Upper lobe of left lung (tissue), 6 donors: ENCODE results near the gene MROH7. TPM values are rescaled to one million over a fixed set of nuclear protein-coding genes. Genes with fewer than 3 reads are reported as not detected.

ENCODE experiments used
- ATAC-seq, 2 donors: fragments of 200-7000 bp; cut with Tn5 transposase; one replicate each; pipeline ENCODE4 v1.9.1; 2022; ENCODE audit warnings: mild to moderate bottlenecking in 2 of 2, moderate library complexity in 2 of 2; ENCODE audit not compliant: low FRiP score in 2 of 2
- DNase-seq, 2 donors: peaks; one replicate each; pipeline ENCODE4 v3.0.0-alpha.2; 2019 to 2020
- H3K27ac ChIP-seq, 4 donors: fragments of 200-600 bp; sonication (generic); one replicate each; pipeline ENCODE4 v1.5.1; 2016 to 2019
- H3K27me3 ChIP-seq, 4 donors: fragments of 200-600 bp; sonication (generic); one replicate each; pipeline ENCODE4 v1.5.1; 2017 to 2019
- H3K36me3 ChIP-seq, 4 donors: fragments of 200-600 bp; sonication (generic); one replicate each; pipeline ENCODE4 v1.5.1; 2016 to 2019
- H3K4me1 ChIP-seq, 4 donors: fragments of 200-600 bp; sonication (generic); one replicate each; pipeline ENCODE4 v1.5.1; 2018 to 2019
- H3K4me3 ChIP-seq, 4 donors: fragments of 200-600 bp; sonication (generic); one replicate each; pipeline ENCODE4 v1.5.1; 2017 to 2019; ENCODE audit warnings: mild to moderate bottlenecking in 2 of 4, moderate library complexity in 1 of 4
- H3K9me3 ChIP-seq, 4 donors: fragments of 200-600 bp; sonication (generic); one replicate each; pipeline ENCODE4 v1.5.1; 2018 to 2019
- CTCF ChIP-seq, 6 experiments: fragments of 450-650 bp in 4 of 6; fragments of 200-600 bp in 2 of 6; sonication (generic) in 2 of 6; IDR thresholded peaks; one replicate each; pipeline ENCODE4 v1.5.1; 2016 to 2019; ENCODE audit warnings: antibody characterized with exemption in 6 of 6
- EP300 ChIP-seq, 4 donors: sonication (generic); formaldehyde crosslinking; IDR thresholded peaks; one replicate each; pipeline ENCODE4 v1.5.1; 2017; ENCODE audit warnings: antibody characterized with exemption in 4 of 4, control low read depth in 2 of 4
- POLR2A ChIP-seq, 4 donors: fragments of 450-650 bp; IDR thresholded peaks; one replicate each; pipeline ENCODE4 v1.5.1; 2016 to 2017; ENCODE audit warnings: antibody characterized with exemption in 4 of 4, mild to moderate bottlenecking in 2 of 4
- POLR2AphosphoS5 ChIP-seq, 2 donors: sonication (generic); formaldehyde crosslinking; IDR thresholded peaks; one replicate each; pipeline ENCODE4 v1.5.1; 2017; ENCODE audit warnings: antibody characterized with exemption in 2 of 2
- WGBS, 2 donors: methylation state at CpG; one replicate each; pipeline ENCODE4 v1.1.5; 2017 to 2018; 5-methylcytosine and 5-hydroxymethylcytosine counted together
- total RNA-seq, 6 donors: library from RNA; depleted of rRNA in 4 of 6; stranded (reverse); fragments of >200 nt in 4 of 6; gene quantifications; one replicate each; pipeline versions ENCODE4 v1.1.0 to v1.2.1, GENCODE V29; 2016 to 2021
- donor health status: DM: no; HTN: no; CAD: no; lungs with moderate emphysema.
- donor health status: DM: no; HTN: yes; CAD: no; lungs with severe emphysema.

The MROH7 gene
- total RNA-seq, 6 donors from 2014 or later: 1.2 to 10.5 (median 2.2) TPM

- Histone ChIP-seq H3K27ac (no peak overlapping the region), H3K27me3 (no peaks in the 10 kb centered on the region), H3K4me1 (no peaks in the 10 kb centered on the region), H3K4me3 (no peak overlapping the region), H3K9me3 (no peaks in the 10 kb centered on the region), H3K36me3 (no peaks in the 10 kb centered on the region)
- ATAC-seq: no peak
- DNase-seq: peak in 1 of 2 donors; percentile 2
- 91 to 96% methylated on average over 9 of the region's 9 CpGs for WGBS, 2 donors
- no peak for TF ChIP-seq CTCF (IDR thresholded peaks at IDR 0.05)
- TF ChIP-seq POLR2A (IDR thresholded peaks at IDR 0.05): no peak
- TF ChIP-seq POLR2AphosphoS5 (IDR thresholded peaks at IDR 0.05): no peak
- TF ChIP-seq EP300 (IDR thresholded peaks at IDR 0.05): no peak
Observed at GRCh38 chr1:54701066-54701465, 59.5 kb downstream of the MROH7 start.

- Histone ChIP-seq H3K36me3 (no peaks in the 10 kb centered on the region), H3K27ac (no peak overlapping the region), H3K4me1 (no peaks in the 10 kb centered on the region), H3K27me3 (no peaks in the 10 kb centered on the region), H3K9me3 (no peaks in the 10 kb centered on the region), H3K4me3 (no peak overlapping the region)
- 82 to 91% methylated on average over 8 to 11 of the region's 11 CpGs for WGBS, 2 donors
- no peak for TF ChIP-seq POLR2AphosphoS5 (IDR thresholded peaks at IDR 0.05)
- TF ChIP-seq POLR2A (IDR thresholded peaks at IDR 0.05): no peak
- no peak for TF ChIP-seq CTCF (IDR thresholded peaks at IDR 0.05)
- no peak for TF ChIP-seq EP300 (IDR thresholded peaks at IDR 0.05)
- ATAC-seq (no peak), DNase-seq (no peak)
Observed at GRCh38 chr1:54701996-54702395, 60.4 kb downstream of the MROH7 start.

GRCh38 chr1:54703471-54703870 is 61.9 kb downstream of the MROH7 start:
- no peak for DNase-seq
- TF ChIP-seq POLR2A (IDR thresholded peaks at IDR 0.05) (no peak), EP300 (IDR thresholded peaks at IDR 0.05) (no peak)
- H3K4me1 ChIP-seq: no peaks in the 10 kb centered on the region
- WGBS, 2 donors: 92% methylated on average over 10 of the region's 10 CpGs
- no peak overlapping the region for H3K27ac ChIP-seq
- H3K9me3 ChIP-seq: no peaks in the 10 kb centered on the region
- no peaks in the 10 kb centered on the region for H3K36me3 ChIP-seq
- no peak overlapping the region for H3K4me3 ChIP-seq
- no peaks in the 10 kb centered on the region for H3K27me3 ChIP-seq
- no peak for ATAC-seq

- Histone ChIP-seq H3K36me3 (no peaks in the 10 kb centered on the region), H3K27me3 (no peaks in the 10 kb centered on the region), H3K9me3 (no peaks in the 10 kb centered on the region), H3K4me3 (no peak overlapping the region), H3K4me1 (no peaks in the 10 kb centered on the region), H3K27ac (no peak overlapping the region)
- ATAC-seq: no peak
- no peak for TF ChIP-seq POLR2A (IDR thresholded peaks at IDR 0.05)
- no peak for TF ChIP-seq CTCF (IDR thresholded peaks at IDR 0.05)
- no peak for TF ChIP-seq POLR2AphosphoS5 (IDR thresholded peaks at IDR 0.05)
- no peak for TF ChIP-seq EP300 (IDR thresholded peaks at IDR 0.05)
- DNase-seq: no peak
- 71 to 81% methylated on average over 2 of the region's 2 CpGs for WGBS, 2 donors
Observed at GRCh38 chr1:54705153-54705552, 63.6 kb downstream of the MROH7 start.

GRCh38 chr1:54706419-54706818 is 64.8 kb downstream of the MROH7 start:
- H3K9me3 ChIP-seq: no peaks in the 10 kb centered on the region
- DNase-seq: no peak
- TF ChIP-seq POLR2AphosphoS5 (IDR thresholded peaks at IDR 0.05) (no peak), CTCF (IDR thresholded peaks at IDR 0.05) (no peak), POLR2A (IDR thresholded peaks at IDR 0.05) (no peak), EP300 (IDR thresholded peaks at IDR 0.05) (no peak)
- no peak overlapping the region for H3K27ac ChIP-seq
- ATAC-seq: no peak
- no peaks in the 10 kb centered on the region for H3K4me1 ChIP-seq
- no peak overlapping the region for H3K4me3 ChIP-seq
- 84% methylated on average over 4 of the region's 4 CpGs; no CpG with 5 or more reads in 1 of the 2 donors for WGBS, 2 donors
- no peaks in the 10 kb centered on the region for H3K36me3 ChIP-seq
- no peaks in the 10 kb centered on the region for H3K27me3 ChIP-seq
